22Rv1 (cell line): ENCODE data around the gene EDIL3.
A peak's percentile ranks its signal among the peaks of the same experiment; 100 is the strongest.

Experiments used
- H3K27ac ChIP-seq: fragments of 450-650 bp; 2 replicates; pipeline ENCODE4 v1.5.1; 2017
- CTCF ChIP-seq: fragments of 450-650 bp; IDR thresholded peaks from 2 replicates; pipeline ENCODE4 v1.5.1; 2017; ENCODE audit warnings: mild to moderate bottlenecking
- ZFX ChIP-seq: fragments of 450-650 bp; IDR thresholded peaks from 2 replicates; pipeline ENCODE4 v1.6.1; 2017; ENCODE audit warnings: antibody characterized with exemption, borderline replicate concordance

The EDIL3 gene

GRCh38 chr5:84274585-84275468, 109.9 kb downstream of the EDIL3 start:
- TF ChIP-seq CTCF (peak; percentile 78), ZFX (no peak)
- no peak overlapping the region for H3K27ac ChIP-seq

GRCh38 chr5:84273517-84273883, 111.2 kb downstream of the EDIL3 start:
- H3K27ac ChIP-seq = no peak overlapping the region
- TF ChIP-seq CTCF = no peak
- no peak for TF ChIP-seq ZFX

GRCh38 chr5:84272771-84273516, 111.7 kb downstream of the EDIL3 start:
- no peak overlapping the region for H3K27ac ChIP-seq
- TF ChIP-seq ZFX (no peak), CTCF (no peak)

- TF ChIP-seq ZFX = no peak
- no peak for TF ChIP-seq CTCF
- no peak overlapping the region for H3K27ac ChIP-seq
Measured at GRCh38 chr5:84265739-84266550, 118.7 kb downstream of the EDIL3 start.

- TF ChIP-seq CTCF (no peak), ZFX (no peak)
- H3K27ac ChIP-seq = no peak overlapping the region
Measured at GRCh38 chr5:84265130-84265529, 119.5 kb downstream of the EDIL3 start.

- TF ChIP-seq CTCF (no peak), ZFX (no peak)
- no peak overlapping the region for H3K27ac ChIP-seq
Measured at GRCh38 chr5:84260939-84261338, 123.7 kb downstream of the EDIL3 start.
